Upper lobe of left lung (tissue), 4 donors: ENCODE data around the gene TPM4.

Experiments
- CTCF ChIP-seq, 6 experiments: fragments of 450-650 bp in 4 of 6; fragments of 200-600 bp in 2 of 6; sonication (generic) in 2 of 6; IDR thresholded peaks; one replicate each; pipeline ENCODE4 v1.5.1; 2016 to 2019; ENCODE audit warnings: antibody characterized with exemption in 6 of 6
- EP300 ChIP-seq, 4 donors: sonication (generic); formaldehyde crosslinking; IDR thresholded peaks; one replicate each; pipeline ENCODE4 v1.5.1; 2017; ENCODE audit warnings: antibody characterized with exemption in 4 of 4, control low read depth in 2 of 4
- POLR2A ChIP-seq, 4 donors: fragments of 450-650 bp; IDR thresholded peaks; one replicate each; pipeline ENCODE4 v1.5.1; 2016 to 2017; ENCODE audit warnings: antibody characterized with exemption in 4 of 4, mild to moderate bottlenecking in 2 of 4
- POLR2AphosphoS5 ChIP-seq, 2 donors: sonication (generic); formaldehyde crosslinking; IDR thresholded peaks; one replicate each; pipeline ENCODE4 v1.5.1; 2017; ENCODE audit warnings: antibody characterized with exemption in 2 of 2

DNA sequence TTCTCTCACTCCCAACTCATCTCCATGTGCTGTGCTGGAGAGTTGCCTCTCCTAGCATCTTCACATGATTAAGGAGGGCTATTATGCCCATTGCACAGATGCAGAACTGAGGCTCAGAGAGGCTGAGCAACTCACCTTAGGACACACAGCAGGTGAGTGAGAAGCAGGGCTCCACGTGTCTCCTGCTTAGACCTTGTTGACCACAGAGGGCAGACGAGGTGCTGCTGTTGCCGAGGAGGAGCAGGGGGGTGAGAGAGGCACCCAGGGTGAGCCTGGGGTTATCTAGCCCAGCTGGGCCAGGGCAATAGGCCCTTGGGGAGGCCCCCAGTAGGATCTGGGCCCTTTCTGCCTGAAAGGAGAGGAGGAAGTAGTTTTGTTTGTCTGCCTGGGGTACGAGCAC lies 64.7 kb downstream of the TPM4 start:
- TF ChIP-seq POLR2AphosphoS5 (IDR thresholded peaks at IDR 0.05), result no peak
- no peak for TF ChIP-seq CTCF (IDR thresholded peaks at IDR 0.05)
- TF ChIP-seq EP300 (IDR thresholded peaks at IDR 0.05), result no peak
- no peak for TF ChIP-seq POLR2A (IDR thresholded peaks at IDR 0.05)
